Measurements from ENCODE around the gene FAAP20. TPM values are rescaled to one million over a fixed set of nuclear protein-coding genes. Genes with fewer than 3 reads are reported as not detected.

Gene FAAP20
- total and polyA plus RNA-seq, 2 experiments from 2014 or later: 79.1 to 167 TPM

DNA sequence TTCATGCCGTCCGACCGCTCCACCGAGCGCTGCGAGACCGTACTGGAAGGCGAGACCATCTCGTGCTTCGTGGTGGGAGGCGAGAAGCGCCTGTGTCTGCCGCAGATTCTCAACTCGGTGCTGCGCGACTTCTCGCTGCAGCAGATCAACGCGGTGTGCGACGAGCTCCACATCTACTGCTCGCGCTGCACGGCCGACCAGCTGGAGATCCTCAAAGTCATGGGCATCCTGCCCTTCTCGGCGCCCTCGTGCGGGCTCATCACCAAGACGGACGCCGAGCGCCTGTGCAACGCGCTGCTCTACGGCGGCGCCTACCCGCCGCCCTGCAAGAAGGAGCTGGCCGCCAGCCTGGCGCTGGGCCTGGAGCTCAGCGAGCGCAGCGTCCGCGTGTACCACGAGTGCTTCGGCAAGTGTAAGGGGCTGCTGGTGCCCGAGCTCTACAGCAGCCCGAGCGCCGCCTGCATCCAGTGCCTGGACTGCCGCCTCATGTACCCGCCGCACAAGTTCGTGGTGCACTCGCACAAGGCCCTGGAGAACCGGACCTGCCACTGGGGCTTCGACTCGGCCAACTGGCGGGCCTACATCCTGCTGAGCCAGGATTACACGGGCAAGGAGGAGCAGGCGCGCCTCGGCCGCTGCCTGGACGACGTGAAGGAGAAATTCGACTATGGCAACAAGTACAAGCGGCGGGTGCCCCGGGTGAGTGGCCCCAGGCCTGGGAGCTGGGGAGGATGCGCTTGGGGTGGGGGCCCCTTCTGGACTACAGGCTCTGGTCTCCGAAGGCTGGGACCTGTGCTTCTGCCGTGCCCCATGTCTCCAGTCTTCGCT is 34.7 kb upstream of the FAAP20 start:
- H4K20me1 ChIP-seq (replicated peaks; ENCODE audit: insufficient read depth): peaks cover 36% of the 10 kb centered on the region
- peaks cover 55% of the 10 kb centered on the region for H3K79me2 ChIP-seq (replicated peaks; ENCODE audit: insufficient read depth)
- TF ChIP-seq STAT1 (IDR thresholded peaks at IDR 0.05; ENCODE audit: unreplicated experiment): no peak
- TF ChIP-seq CTCF (conservative IDR thresholded peaks at IDR 0.05; ENCODE audit: low read depth in 2 of 2): peak in 1 of 2 experiments; percentile 17; a peak in 1 of 4 replicates
- ATAC-seq: peak; percentile 5
- H3K27me3 Mint-ChIP-seq (ENCODE audit: insufficient read depth, low read depth, poor library complexity): peaks cover 16% of the 10 kb centered on the region
- H3K27ac ChIP-seq (ENCODE audit: low read depth): no peak overlapping the region
- peak overlapping the region; percentile 97 for H3K4me3 Mint-ChIP-seq
- peak overlapping the region; percentile 99 for H3K4me2 ChIP-seq
- H2AFZ ChIP-seq: no peak overlapping the region
- peaks cover 37% of the 10 kb centered on the region for H3K4me1 Mint-ChIP-seq
- H3K9me3 Mint-ChIP-seq: no peaks in the 10 kb centered on the region; the same call in 2 of the 3 replicates
- peaks cover 10% of the 10 kb centered on the region for H3K36me3 Mint-ChIP-seq (ENCODE audit: low read depth)
- no peaks in the 10 kb centered on the region for H3K27me3 ChIP-seq (ENCODE audit: insufficient read depth)
- H3K36me3 ChIP-seq (ENCODE audit: insufficient read depth): no peaks in the 10 kb centered on the region
- H3K9me2 ChIP-seq (ENCODE audit: insufficient read depth): no peaks in the 10 kb centered on the region
- peaks cover 34% of the 10 kb centered on the region; the same call in 1 of the 2 replicates for H3K4me1 ChIP-seq (ENCODE audit: insufficient read depth)
- DNase-seq (ENCODE audit: low spot score): peak; percentile 62
- H3K27ac Mint-ChIP-seq: peak overlapping the region; percentile 93
- H3K4me3 ChIP-seq: peak overlapping the region; percentile 85
- peaks cover 13% of the 10 kb centered on the region; the same call in 1 of the 2 replicates for H3F3A ChIP-seq (replicated peaks; ENCODE audit: low read depth)

GRCh38 chr1:2228694-2229036 is 34.1 kb upstream of the FAAP20 start:
- Histone ChIP-seq H3K4me2 (peak overlapping the region; percentile 99), H3K36me3 (ENCODE audit: insufficient read depth) (no peaks in the 10 kb centered on the region), H3K4me3 (peak overlapping the region; percentile 85), H3K9me2 (ENCODE audit: insufficient read depth) (no peaks in the 10 kb centered on the region), H3K27ac (ENCODE audit: low read depth) (no peak overlapping the region), H2AFZ (no peak overlapping the region), H3K79me2 (replicated peaks; ENCODE audit: insufficient read depth) (peaks cover 49% of the 10 kb centered on the region), H3F3A (replicated peaks; ENCODE audit: low read depth) (peaks cover 11% of the 10 kb centered on the region; the same call in 1 of the 2 replicates), H3K27me3 (ENCODE audit: insufficient read depth) (no peaks in the 10 kb centered on the region), H4K20me1 (replicated peaks; ENCODE audit: insufficient read depth) (peaks cover 31% of the 10 kb centered on the region), H3K4me1 (ENCODE audit: insufficient read depth) (peaks cover 28% of the 10 kb centered on the region; the same call in 1 of the 2 replicates)
- H3K27ac Mint-ChIP-seq: no peak overlapping the region
- peaks cover 16% of the 10 kb centered on the region for H3K27me3 Mint-ChIP-seq (ENCODE audit: insufficient read depth, low read depth, poor library complexity)
- peaks cover 10% of the 10 kb centered on the region for H3K36me3 Mint-ChIP-seq (ENCODE audit: low read depth)
- H3K4me1 Mint-ChIP-seq: peaks cover 32% of the 10 kb centered on the region
- no peak for ATAC-seq
- DNase-seq (ENCODE audit: low spot score): peak; percentile 23
- H3K4me3 Mint-ChIP-seq: peak overlapping the region; percentile 97
- H3K9me3 Mint-ChIP-seq: no peaks in the 10 kb centered on the region; the same call in 2 of the 3 replicates
- TF ChIP-seq, protein P1, sequence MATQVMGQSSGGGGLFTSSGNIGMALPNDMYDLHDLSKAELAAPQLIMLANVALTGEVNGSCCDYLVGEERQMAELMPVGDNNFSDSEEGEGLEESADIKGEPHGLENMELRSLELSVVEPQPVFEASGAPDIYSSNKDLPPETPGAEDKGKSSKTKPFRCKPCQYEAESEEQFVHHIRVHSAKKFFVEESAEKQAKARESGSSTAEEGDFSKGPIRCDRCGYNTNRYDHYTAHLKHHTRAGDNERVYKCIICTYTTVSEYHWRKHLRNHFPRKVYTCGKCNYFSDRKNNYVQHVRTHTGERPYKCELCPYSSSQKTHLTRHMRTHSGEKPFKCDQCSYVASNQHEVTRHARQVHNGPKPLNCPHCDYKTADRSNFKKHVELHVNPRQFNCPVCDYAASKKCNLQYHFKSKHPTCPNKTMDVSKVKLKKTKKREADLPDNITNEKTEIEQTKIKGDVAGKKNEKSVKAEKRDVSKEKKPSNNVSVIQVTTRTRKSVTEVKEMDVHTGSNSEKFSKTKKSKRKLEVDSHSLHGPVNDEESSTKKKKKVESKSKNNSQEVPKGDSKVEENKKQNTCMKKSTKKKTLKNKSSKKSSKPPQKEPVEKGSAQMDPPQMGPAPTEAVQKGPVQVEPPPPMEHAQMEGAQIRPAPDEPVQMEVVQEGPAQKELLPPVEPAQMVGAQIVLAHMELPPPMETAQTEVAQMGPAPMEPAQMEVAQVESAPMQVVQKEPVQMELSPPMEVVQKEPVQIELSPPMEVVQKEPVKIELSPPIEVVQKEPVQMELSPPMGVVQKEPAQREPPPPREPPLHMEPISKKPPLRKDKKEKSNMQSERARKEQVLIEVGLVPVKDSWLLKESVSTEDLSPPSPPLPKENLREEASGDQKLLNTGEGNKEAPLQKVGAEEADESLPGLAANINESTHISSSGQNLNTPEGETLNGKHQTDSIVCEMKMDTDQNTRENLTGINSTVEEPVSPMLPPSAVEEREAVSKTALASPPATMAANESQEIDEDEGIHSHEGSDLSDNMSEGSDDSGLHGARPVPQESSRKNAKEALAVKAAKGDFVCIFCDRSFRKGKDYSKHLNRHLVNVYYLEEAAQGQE (IDR thresholded peaks at IDR 0.05; ENCODE audit: unreplicated experiment): no peak
- no peak for TF ChIP-seq EZH2phosphoT487 (IDR thresholded peaks at IDR 0.05; ENCODE audit: unreplicated experiment)
- TF ChIP-seq ETS1 (IDR thresholded peaks at IDR 0.05): no peak
- TF ChIP-seq ZNF462 (CRISPR knock-in tag; IDR thresholded peaks at IDR 0.05): no peak
- no peak for TF ChIP-seq STAT1 (IDR thresholded peaks at IDR 0.05; ENCODE audit: unreplicated experiment)
- no peak for TF ChIP-seq NANOG (IDR thresholded peaks at IDR 0.05; ENCODE audit: borderline replicate concordance)
